Stomach (tissue), 9 donors: ENCODE data around the gene RAD51D. TPM values are rescaled to one million over a fixed set of nuclear protein-coding genes. Genes with fewer than 3 reads are reported as not detected.

Source experiments
- DNase-seq, 2 donors: peaks; one replicate each; pipeline versions ENCODE4 v3.0.0 to v3.0.0-alpha.2; 2013 to 2019
- H3K27ac ChIP-seq, 5 donors: fragments of 200-600 bp in 4 of 5; sonication (generic) in 4 of 5; one replicate each; pipeline ENCODE4 v1.5.1; 2013 to 2019; ENCODE audit warnings: mild to moderate bottlenecking in 1 of 5, moderate library complexity in 1 of 5
- H3K27me3 ChIP-seq, 3 donors: fragments of 200-600 bp; sonication (generic); one replicate each; pipeline ENCODE4 v1.5.1; 2017 to 2019; ENCODE audit warnings: mixed run types in 1 of 3
- H3K36me3 ChIP-seq, 4 donors: fragments of 200-600 bp; sonication (generic); 1 replicate in 3 of 4; 2 replicates in 1 of 4; pipeline ENCODE4 v1.5.1; 2016 to 2019
- H3K4me1 ChIP-seq, 4 donors: fragments of 200-600 bp; sonication (generic); one replicate each; pipeline ENCODE4 v1.5.1; 2016 to 2019
- H3K4me3 ChIP-seq, 4 donors: fragments of 200-600 bp; sonication (generic) in 3 of 4; one replicate each; pipeline ENCODE4 v1.5.1; 2016 to 2019; ENCODE audit warnings: mild to moderate bottlenecking in 1 of 4
- H3K9me3 ChIP-seq, 4 donors: fragments of 200-600 bp; sonication (generic); one replicate each; pipeline ENCODE4 v1.5.1; 2016 to 2019
- CTCF ChIP-seq, 7 experiments: fragments of 450-650 bp in 4 of 7; fragments of 200-600 bp in 3 of 7; sonication (generic) in 3 of 7; IDR thresholded peaks; one replicate each; pipeline ENCODE4 v1.5.1; 2016 to 2019; ENCODE audit warnings: antibody characterized with exemption in 7 of 7, control low read depth in 2 of 7, mild to moderate bottlenecking in 1 of 7
- EP300 ChIP-seq: sonication (generic); formaldehyde crosslinking; IDR thresholded peaks from one replicate; pipeline ENCODE4 v1.6.1; 2017; ENCODE audit warnings: antibody characterized with exemption
- POLR2A ChIP-seq, 4 donors: fragments of 450-650 bp; IDR thresholded peaks; one replicate each; pipeline ENCODE4 v1.6.1; 2016; ENCODE audit warnings: antibody characterized with exemption in 4 of 4, control low read depth in 2 of 4, mild to moderate bottlenecking in 1 of 4, moderate library complexity in 1 of 4
- POLR2AphosphoS5 ChIP-seq, 3 donors: sonication (generic); formaldehyde crosslinking; IDR thresholded peaks; one replicate each; pipeline ENCODE4 v1.6.1; 2016; ENCODE audit warnings: antibody characterized with exemption in 3 of 3
- whole genome bisulfite sequencing, 5 donors: extraction: QIAGEN DNeasy Blood & Tissue Kit in 3 of 5; methylation state at CpG; one replicate each; pipeline versions ENCODE4 v1.1.5 to v1.1.7; 2013 to 2018; 5-methylcytosine and 5-hydroxymethylcytosine counted together
- intact Hi-C: fragments of 100-400 bp; cut with DNase I; formaldehyde crosslinking; loops from one replicate; pipeline ENCODE4 v1.15.1; 2023; ENCODE audit warnings: low total_unique reads
- polyA plus RNA-seq, 3 donors: library from polyadenylated mRNA; stranded (reverse); fragments of 200-250 nt; gene quantifications; one replicate each; pipeline ENCODE4 v1.2.3, GENCODE V29; 2013
- total RNA-seq, 5 donors: library from RNA; depleted of rRNA; stranded (reverse); fragments of >200 nt; gene quantifications; one replicate each; pipeline versions ENCODE4 v1.1.0 to v1.2.3, GENCODE V29; 2014 to 2016
- donor health status: healthy with polysubstance abuse.
- donor health status: Bipolar disorder and iron deficiency.
- donor health status: healthy.

RAD51D gene
- total and polyA plus RNA-seq, 8 donors = 2.2 to 31.5 (median 3.3) TPM

GRCh38 chr17:35086931-35087573 is 32.6 kb downstream of the RAD51D start:
- 67 to 77% (median 74%) methylated on average over 8 of the region's 8 CpGs for WGBS, 5 donors
- intact Hi-C loops = no loop called here
- Histone ChIP-seq H3K27ac (peak overlapping the region; percentile 48 to 99 (median 93)), H3K4me1 (peaks cover 14 to 66% (median 48%) of the 10 kb centered on the region in 4 donors), H3K27me3 (no peaks in the 10 kb centered on the region), H3K36me3 (no peaks in the 10 kb centered on the region), H3K9me3 (no peaks in the 10 kb centered on the region), H3K4me3 (peak overlapping the region in 2 of 4 donors; percentile 86 to 92)
- peak in 1 of 2 donors; percentile 44 for DNase-seq
- TF ChIP-seq POLR2AphosphoS5 (IDR thresholded peaks at IDR 0.05) = no peak
- TF ChIP-seq POLR2A (IDR thresholded peaks at IDR 0.05) = no peak
- TF ChIP-seq EP300 = no peak
- TF ChIP-seq CTCF (IDR thresholded peaks at IDR 0.05) = no peak

GRCh38 chr17:35086164-35086563 is 33.5 kb downstream of the RAD51D start:
- Histone ChIP-seq H3K27ac (peak overlapping the region in 3 of 5 donors; percentile 18 to 56 (median 39)), H3K36me3 (no peaks in the 10 kb centered on the region), H3K9me3 (no peaks in the 10 kb centered on the region), H3K4me3 (no peak overlapping the region), H3K27me3 (no peaks in the 10 kb centered on the region), H3K4me1 (peaks cover 14 to 75% (median 53%) of the 10 kb centered on the region in 4 donors)
- WGBS, 5 donors = 95 to 98% (median 97%) methylated on average over 8 of the region's 8 CpGs
- DNase-seq = no peak
- TF ChIP-seq POLR2AphosphoS5 (IDR thresholded peaks at IDR 0.05) = no peak
- intact Hi-C loops = no loop called here

- Histone ChIP-seq H3K9me3 (no peaks in the 10 kb centered on the region), H3K36me3 (no peaks in the 10 kb centered on the region), H3K4me3 (no peak overlapping the region), H3K27me3 (no peaks in the 10 kb centered on the region), H3K4me1 (peaks cover 14 to 87% (median 57%) of the 10 kb centered on the region in 4 donors), H3K27ac (peak overlapping the region in 3 of 5 donors; percentile 18 to 56 (median 39))
- intact Hi-C loops = no loop called here
- WGBS, 5 donors = 45 to 57% (median 48%) methylated on average over 2 of the region's 2 CpGs
- TF ChIP-seq POLR2AphosphoS5 (IDR thresholded peaks at IDR 0.05) = peak in 1 of 3 donors; percentile 10
- no peak for TF ChIP-seq EP300
- DNase-seq = peak in 1 of 2 donors; percentile 53
These were observed 34.7 kb downstream of the RAD51D start for GRCh38 chr17:35084987-35085386.

GRCh38 chr17:35083071-35083470 is 36.6 kb downstream of the RAD51D start:
- no peaks in the 10 kb centered on the region for H3K36me3 ChIP-seq
- no peaks in the 10 kb centered on the region for H3K27me3 ChIP-seq
- WGBS, 5 donors = 45 to 67% (median 55%) methylated on average over 2 of the region's 2 CpGs
- H3K4me1 ChIP-seq = peaks cover 9 to 92% (median 47%) of the 10 kb centered on the region in 4 donors
- TF ChIP-seq CTCF (IDR thresholded peaks at IDR 0.05) = no peak
- TF ChIP-seq POLR2AphosphoS5 (IDR thresholded peaks at IDR 0.05) = no peak
- no peak for TF ChIP-seq EP300
- no peak for TF ChIP-seq POLR2A (IDR thresholded peaks at IDR 0.05)
- no peak overlapping the region for H3K27ac ChIP-seq
- no peak for DNase-seq
- H3K4me3 ChIP-seq = no peak overlapping the region
- intact Hi-C loops = no loop called here
- H3K9me3 ChIP-seq = no peaks in the 10 kb centered on the region

GRCh38 chr17:35082073-35082657 is 37.5 kb downstream of the RAD51D start:
- intact Hi-C loops = no loop called here
- Histone ChIP-seq H3K27me3 (no peaks in the 10 kb centered on the region), H3K36me3 (no peaks in the 10 kb centered on the region), H3K4me1 (peaks cover 4 to 87% (median 42%) of the 10 kb centered on the region in 4 donors), H3K4me3 (no peak overlapping the region), H3K27ac (peak overlapping the region in 2 of 5 donors; percentile 11 to 36), H3K9me3 (no peaks in the 10 kb centered on the region)
- 25 to 34% (median 26%) methylated on average over 3 of the region's 3 CpGs for WGBS, 5 donors
- no peak for TF ChIP-seq CTCF (IDR thresholded peaks at IDR 0.05)
- peak in 1 of 3 donors; percentile 11 for TF ChIP-seq POLR2AphosphoS5 (IDR thresholded peaks at IDR 0.05)
- DNase-seq = peak in 1 of 2 donors; percentile 20
